Endothelial cell of umbilical vein (primary cell): ENCODE measurements around the gene PIGZ. TPM values are rescaled to one million over a fixed set of nuclear protein-coding genes. Genes with fewer than 3 reads are reported as not detected.

ENCODE experiments used
- BruUV-seq: library from RNA; stranded (reverse); fragments of 400-500 nt; replicated peaks from 2 replicates; lab custom pipeline; 2021; lab: Mats Ljungman, UMichigan
- CTCF ChIA-PET: fragments of 300-600, 350-600 bp; sonication (Branson Sonifier 250); formaldehyde crosslinking; loops from one replicate; lab custom pipeline; 2021; ENCODE audit warnings: antibody characterized with exemption, inconsistent platforms; lab: Charles Lee
- POLR2A ChIA-PET: fragments of 300-600, 350-600 bp; sonication (Branson Sonifier 250); formaldehyde crosslinking; loops from one replicate; lab custom pipeline; 2021; ENCODE audit warnings: antibody characterized with exemption, inconsistent platforms; lab: Charles Lee
- DNase-seq: peaks from one replicate; pipeline ENCODE4 v3.0.0-alpha.2; 2011; ENCODE audit warnings: low read depth, low spot score
- FAIRE-seq: peaks from 2 replicates; lab custom pipeline; 2011; peaks lifted over from hg19 to GRCh38; lab: Jason Lieb, UNC
- H2AFZ ChIP-seq: 2 replicates; pipeline ENCODE4 v1.6.0; 2012; ENCODE audit warnings: low read depth, low read length, control low read depth, inconsistent platforms
- H3K27ac ChIP-seq: 2 replicates; pipeline ENCODE4 v1.5.1; 2011; ENCODE audit warnings: low read depth, mild to moderate bottlenecking, control low read depth, low read length, moderate library complexity; ENCODE audit not compliant: insufficient read depth
- H3K27me3 ChIP-seq, 2 experiments: 2 replicates each; pipeline versions ENCODE4 v1.6.0 to v1.6.1; 2011; ENCODE audit warnings: low read length in 2 of 2, mixed read lengths in 1 of 2; ENCODE audit not compliant: control insufficient read depth in 2 of 2, insufficient read depth in 2 of 2
- H3K36me3 ChIP-seq, 2 experiments: 2 replicates in 1 of 2; 3 replicates in 1 of 2; pipeline ENCODE4 v1.5.1; 2011; ENCODE audit warnings: low read length in 2 of 2, mild to moderate bottlenecking in 1 of 2, moderate library complexity in 1 of 2; ENCODE audit not compliant: control insufficient read depth in 2 of 2, insufficient read depth in 2 of 2; ENCODE audit errors: extremely low read depth in 1 of 2
- H3K4me1 ChIP-seq: 3 replicates; pipeline ENCODE4 v1.5.1; 2011; ENCODE audit warnings: mild to moderate bottlenecking, low read length; ENCODE audit not compliant: control insufficient read depth, insufficient read depth; ENCODE audit errors: extremely low read depth
- H3K4me2 ChIP-seq: 2 replicates; pipeline ENCODE4 v1.6.1; 2011; ENCODE audit warnings: low read length, control low read depth, mixed read lengths; ENCODE audit not compliant: insufficient read depth
- H3K4me3 ChIP-seq, 3 experiments: fragments of 200-600 bp in 1 of 3; sonication (generic), shearing (Covaris generic) in 1 of 3; replicated peaks in 1 of 3; 2 replicates each; pipeline ENCODE4 v1.5.1; 2011 to 2016; ENCODE audit warnings: control low read depth in 3 of 3, low read length in 3 of 3, mild to moderate bottlenecking in 2 of 3, inconsistent platforms in 1 of 3, low read depth in 1 of 3, moderate library complexity in 1 of 3; ENCODE audit not compliant: insufficient read depth in 1 of 3
- H3K79me2 ChIP-seq: 2 replicates; pipeline ENCODE4 v1.6.0; 2012; ENCODE audit warnings: low read length, inconsistent platforms; ENCODE audit not compliant: control insufficient read depth, insufficient read depth
- H3K9ac ChIP-seq: replicated peaks from 2 replicates; pipeline ENCODE3; 2011; ENCODE audit warnings: low read length, control low read depth; ENCODE audit not compliant: insufficient read depth; ENCODE audit errors: extremely low read depth
- H3K9me1 ChIP-seq: replicated peaks from 3 replicates; pipeline ENCODE4 v1.6.0; 2011; ENCODE audit warnings: mild to moderate bottlenecking, low read length; ENCODE audit not compliant: control insufficient read depth, insufficient read depth; ENCODE audit errors: extremely low read depth
- H3K9me3 ChIP-seq: replicated peaks from 2 replicates; pipeline ENCODE4 v1.5.1; 2012; ENCODE audit warnings: low read length, inconsistent platforms; ENCODE audit not compliant: control insufficient read depth, insufficient read depth
- H4K20me1 ChIP-seq: replicated peaks from 2 replicates; pipeline ENCODE3; 2011; ENCODE audit warnings: mild to moderate bottlenecking, low read length; ENCODE audit not compliant: control insufficient read depth, insufficient read depth; ENCODE audit errors: extremely low read depth
- CTCF ChIP-seq, 2 donors: IDR thresholded peaks; 1 replicate in 1 of 2; 2 replicates in 1 of 2; pipeline ENCODE4 v1.5.1; 2011; ENCODE audit warnings: low read length in 2 of 2, mild to moderate bottlenecking in 2 of 2, moderate library complexity in 2 of 2, control low read depth in 1 of 2, inconsistent platforms in 1 of 2, low read depth in 1 of 2; ENCODE audit not compliant: insufficient read depth in 1 of 2; ENCODE audit errors: extremely low read depth in 1 of 2
- EZH2 ChIP-seq: IDR thresholded peaks from 2 replicates; pipeline ENCODE4 v1.6.1; 2012; ENCODE audit warnings: borderline replicate concordance, low read depth, mild to moderate bottlenecking, moderate library complexity, low read length, inconsistent platforms; ENCODE audit not compliant: severe bottlenecking
- FOS ChIP-seq: IDR thresholded peaks from 2 replicates; pipeline ENCODE4 v1.6.1; 2011; ENCODE audit warnings: mild to moderate bottlenecking, low read length, moderate library complexity, borderline replicate concordance; ENCODE audit not compliant: insufficient read depth
- GATA2 ChIP-seq: IDR thresholded peaks from 2 replicates; pipeline ENCODE4 v1.7.0; 2011; ENCODE audit warnings: low read depth, mild to moderate bottlenecking, moderate library complexity, mixed read lengths, low read length; ENCODE audit not compliant: insufficient read length, insufficient read depth
- JUN ChIP-seq: IDR thresholded peaks from 2 replicates; pipeline ENCODE4 v1.6.1; 2011; ENCODE audit warnings: borderline replicate concordance, low read depth; ENCODE audit not compliant: insufficient read length, insufficient read depth
- MAX ChIP-seq: IDR thresholded peaks from 2 replicates; pipeline ENCODE4 v1.6.1; 2011; ENCODE audit not compliant: insufficient read depth, insufficient read length
- MYC ChIP-seq: IDR thresholded peaks from one replicate; pipeline ENCODE4 v1.6.1; 2011; ENCODE audit warnings: mild to moderate bottlenecking, low read depth, low read length
- POLR2A ChIP-seq: IDR thresholded peaks from 2 replicates; pipeline ENCODE4 v1.6.1; 2012; ENCODE audit warnings: low read depth, mild to moderate bottlenecking, control low read depth, low read length
- POLR2AphosphoS5 ChIP-seq: IDR thresholded peaks from 2 replicates; pipeline ENCODE4 v1.6.1; 2012; ENCODE audit warnings: low read depth, mild to moderate bottlenecking, control low read depth, low read length, moderate library complexity; ENCODE audit not compliant: insufficient read depth
- dilution Hi-C: fragments of 300-500 bp; cut with MboI; formaldehyde crosslinking; loops from one replicate; pipeline ENCODE4 v1.15.0; 2019; ENCODE audit warnings: low sequenced_read_pairs; ENCODE audit not compliant: extremely low pct_ligation_motif_present
- intact Hi-C: fragments of 100-400 bp; cut with micrococcal nuclease; formaldehyde crosslinking; loops from one replicate; pipeline ENCODE4 v1.10.0; 2022
- polyA plus RNA-seq, 4 experiments: library from polyadenylated mRNA; depleted of rRNA in 3 of 4; stranded (reverse) in 3 of 4; unstranded in 1 of 4; fragments of >200 nt; gene quantifications; 2 replicates each; pipeline versions ENCODE4 v1.2.1 to v1.2.3, GENCODE V29; 2011 to 2012; ENCODE audit warnings: missing spikeins in 1 of 4
- total RNA-seq: library from RNA; stranded (reverse); gene quantifications from 2 replicates; pipeline ENCODE4 v1.2.3, GENCODE V29; 2021

The PIGZ gene
- total and polyA plus RNA-seq, 2 donors (not counting 3 experiments of a cell fraction or from before 2014, with no cell fraction given) = 6.0 to 6.5 TPM

GRCh38 chr3:196948442-196949284 is 20.0 kb downstream of the PIGZ start:
- Histone ChIP-seq H4K20me1 (no peaks in the 10 kb centered on the region), H3K9me1 (no peaks in the 10 kb centered on the region), H2AFZ (no peak overlapping the region), H3K27me3 (no peaks in the 10 kb centered on the region), H3K9me3 (no peaks in the 10 kb centered on the region), H3K4me2 (no peak overlapping the region), H3K36me3 (no peaks in the 10 kb centered on the region), H3K4me3 (no peak overlapping the region), H3K27ac (no peak overlapping the region), H3K79me2 (peaks cover 4% of the 10 kb centered on the region), H3K4me1 (peaks cover 2% of the 10 kb centered on the region), H3K9ac (no peak overlapping the region)
- FAIRE-seq = no peak
- POLR2A ChIA-PET = no interaction called here
- BruUV-seq = no TSS peak
- DNase-seq = no peak
- no peak for TF ChIP-seq CTCF (IDR thresholded peaks at IDR 0.05; ENCODE audit: extremely low read depth in 1 of 2, insufficient read depth in 1 of 2, low read depth in 1 of 2, low read length in 2 of 2)
- TF ChIP-seq GATA2 = no peak
- TF ChIP-seq JUN = no peak
- TF ChIP-seq MYC = no peak
- no peak for TF ChIP-seq POLR2AphosphoS5
- no peak for TF ChIP-seq MAX
- TF ChIP-seq POLR2A = no peak
- TF ChIP-seq EZH2 = no peak
- TF ChIP-seq FOS = no peak
- dilution Hi-C loops = no loop called here
- intact Hi-C loops = no loop called here
- CTCF ChIA-PET = interaction anchor here (1.2 to 1.8 kb wide), 3 partner anchors 10 to 27 kb away, joined by 3 to 10 read pairs (median 3); no protein-coding TSS in a partner anchor
